NT2/D1 (cell line): ENCODE results near the gene ZSCAN5A.
"Not testable (repeated sequence)": the region's sequence is repeated elsewhere in the genome, so short reads cannot be mapped to it uniquely, and the experiment has no call there.

Experiments used
- YY1 ChIP-seq: IDR thresholded peaks from 2 replicates; pipeline ENCODE4 v1.6.1; 2011; ENCODE audit not compliant: insufficient read length, insufficient read depth
- ZNF274 ChIP-seq: IDR thresholded peaks from 2 replicates; pipeline ENCODE4 v1.6.1; 2011; ENCODE audit warnings: mild to moderate bottlenecking, low read depth, low read length

DNA sequence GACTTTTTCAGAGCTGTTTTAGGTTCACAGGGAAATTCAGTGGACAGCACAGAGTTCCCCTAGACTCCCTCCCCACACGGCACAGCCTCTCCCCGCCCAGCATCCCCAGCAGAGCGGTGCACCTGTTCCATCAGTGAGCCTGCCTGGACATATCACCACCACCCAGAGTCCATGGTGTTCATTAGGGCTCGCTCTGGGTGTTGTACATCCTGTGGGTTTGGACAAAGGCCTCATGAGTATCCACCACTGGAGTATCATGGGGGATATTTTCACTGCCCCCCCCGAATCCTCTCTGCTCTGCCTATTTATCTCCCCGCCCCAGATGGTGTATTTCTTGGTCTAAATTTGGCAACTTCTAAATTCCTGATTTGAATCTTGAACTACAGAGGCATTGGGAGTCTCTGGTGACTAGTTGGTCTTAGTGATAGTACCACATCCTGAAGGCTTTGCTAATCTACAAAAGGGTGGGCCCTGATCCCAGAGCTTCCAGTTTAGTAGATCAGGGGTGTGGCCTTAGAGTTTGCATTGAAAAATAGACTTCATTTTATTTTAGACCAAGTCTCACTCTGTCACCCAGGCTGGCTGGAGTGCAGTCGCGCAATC, 65.8 kb downstream of the ZSCAN5A start:
- not testable (repeated sequence) for TF ChIP-seq ZNF274, YY1
